Fibroblast of pulmonary artery (primary cell): ENCODE results near the gene NBEA.

Source experiments
- DNase-seq: peaks from one replicate; pipeline ENCODE4 v3.0.0-alpha.2; 2010; ENCODE audit warnings: low read depth
- H3K4me3 ChIP-seq: replicated peaks from 2 replicates; pipeline ENCODE4 v1.5.1; 2011; ENCODE audit warnings: low read depth, mild to moderate bottlenecking, control low read depth, low read length, moderate library complexity
- TF ChIP-seq, protein P1 (sequence below): IDR thresholded peaks from 2 replicates; pipeline ENCODE4 v1.5.1; 2011; ENCODE audit warnings: mild to moderate bottlenecking, control low read depth, low read length, inconsistent platforms; ENCODE audit errors: missing control alignments

NBEA gene

DNA sequence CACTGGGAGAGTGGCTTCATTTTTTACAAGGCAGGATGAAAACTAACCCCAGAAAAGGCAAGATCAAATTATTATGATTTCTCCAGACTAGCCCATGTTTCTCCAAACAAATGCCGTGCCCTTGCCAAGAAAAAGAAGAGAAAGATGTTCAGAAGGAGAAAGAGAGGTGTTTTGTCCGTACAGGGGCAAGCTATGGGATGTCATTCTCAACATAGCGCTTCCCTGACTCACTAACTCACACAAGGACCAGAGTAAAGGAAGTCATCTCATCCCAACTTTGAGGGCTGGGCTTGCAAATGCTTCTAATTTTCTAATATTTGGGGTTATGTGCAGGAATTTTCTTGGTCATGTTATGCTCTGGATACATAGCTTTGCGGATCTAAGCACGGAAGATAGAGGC is 758.6 kb downstream of the NBEA start:
- H3K4me3 ChIP-seq = no peak overlapping the region
- TF ChIP-seq, protein P1, sequence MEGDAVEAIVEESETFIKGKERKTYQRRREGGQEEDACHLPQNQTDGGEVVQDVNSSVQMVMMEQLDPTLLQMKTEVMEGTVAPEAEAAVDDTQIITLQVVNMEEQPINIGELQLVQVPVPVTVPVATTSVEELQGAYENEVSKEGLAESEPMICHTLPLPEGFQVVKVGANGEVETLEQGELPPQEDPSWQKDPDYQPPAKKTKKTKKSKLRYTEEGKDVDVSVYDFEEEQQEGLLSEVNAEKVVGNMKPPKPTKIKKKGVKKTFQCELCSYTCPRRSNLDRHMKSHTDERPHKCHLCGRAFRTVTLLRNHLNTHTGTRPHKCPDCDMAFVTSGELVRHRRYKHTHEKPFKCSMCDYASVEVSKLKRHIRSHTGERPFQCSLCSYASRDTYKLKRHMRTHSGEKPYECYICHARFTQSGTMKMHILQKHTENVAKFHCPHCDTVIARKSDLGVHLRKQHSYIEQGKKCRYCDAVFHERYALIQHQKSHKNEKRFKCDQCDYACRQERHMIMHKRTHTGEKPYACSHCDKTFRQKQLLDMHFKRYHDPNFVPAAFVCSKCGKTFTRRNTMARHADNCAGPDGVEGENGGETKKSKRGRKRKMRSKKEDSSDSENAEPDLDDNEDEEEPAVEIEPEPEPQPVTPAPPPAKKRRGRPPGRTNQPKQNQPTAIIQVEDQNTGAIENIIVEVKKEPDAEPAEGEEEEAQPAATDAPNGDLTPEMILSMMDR = no peak
- no peak for DNase-seq

DNA sequence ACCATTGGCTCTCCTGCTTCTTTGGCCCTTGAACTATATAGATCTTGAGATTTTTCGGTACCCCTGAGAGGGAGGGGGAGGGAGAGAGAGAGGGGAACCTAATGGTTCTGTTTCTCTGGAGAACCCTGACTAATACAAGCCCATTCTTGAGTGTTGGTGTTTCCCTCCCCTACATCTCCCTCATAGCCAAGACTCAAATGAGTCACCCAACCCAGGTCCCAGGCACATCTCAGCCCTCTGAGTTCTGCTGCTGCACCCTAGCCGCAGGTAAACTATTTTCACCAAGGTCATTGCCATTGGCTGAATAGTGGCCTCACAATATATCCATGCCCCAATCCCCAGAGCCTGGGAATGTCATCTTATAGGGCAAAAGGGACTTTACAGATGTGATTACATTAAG is 760.2 kb downstream of the NBEA start:
- TF ChIP-seq, protein P1 = no peak
- no peak for DNase-seq
- no peak overlapping the region for H3K4me3 ChIP-seq

DNA sequence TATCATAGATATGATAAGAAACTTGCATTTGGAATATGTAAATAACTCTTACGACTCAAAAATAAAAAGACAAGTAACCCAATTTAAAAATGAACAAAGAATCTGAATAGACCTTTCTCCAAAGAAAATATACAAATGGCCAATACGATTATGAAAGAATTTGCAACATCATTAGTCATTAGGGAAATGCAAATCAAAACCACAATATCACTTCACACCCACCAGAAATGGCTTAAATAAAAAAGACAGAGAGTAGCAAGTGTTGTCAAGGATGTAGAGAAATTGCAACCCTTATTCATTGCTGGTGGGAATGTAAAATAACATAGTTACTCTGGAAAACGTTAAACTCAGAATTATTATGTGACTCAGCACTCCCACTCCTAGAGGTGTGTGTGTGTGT is 761.0 kb downstream of the NBEA start:
- H3K4me3 ChIP-seq = no peak overlapping the region
- TF ChIP-seq, protein P1 = no peak
- DNase-seq = no peak

DNA sequence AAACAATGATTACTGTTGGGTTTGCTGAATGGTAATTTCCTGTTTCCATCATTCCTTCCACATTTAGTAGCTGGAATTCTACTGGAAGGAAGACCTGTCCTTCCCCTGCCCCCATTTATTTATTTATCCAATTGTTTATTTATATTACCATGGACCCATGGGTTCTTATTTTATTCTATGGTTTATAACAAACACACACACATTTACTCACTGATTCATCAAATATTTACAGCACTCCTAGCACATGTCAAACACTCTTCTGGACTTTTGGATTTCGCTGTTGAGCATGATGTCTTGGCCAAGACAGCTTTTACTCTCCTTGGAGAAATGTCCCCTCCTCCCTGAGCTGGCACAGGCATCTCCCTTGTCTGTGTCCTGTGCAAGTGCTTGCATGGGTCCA is 762.3 kb downstream of the NBEA start:
- no peak for DNase-seq
- TF ChIP-seq, protein P1 = no peak
- H3K4me3 ChIP-seq = no peak overlapping the region

DNA sequence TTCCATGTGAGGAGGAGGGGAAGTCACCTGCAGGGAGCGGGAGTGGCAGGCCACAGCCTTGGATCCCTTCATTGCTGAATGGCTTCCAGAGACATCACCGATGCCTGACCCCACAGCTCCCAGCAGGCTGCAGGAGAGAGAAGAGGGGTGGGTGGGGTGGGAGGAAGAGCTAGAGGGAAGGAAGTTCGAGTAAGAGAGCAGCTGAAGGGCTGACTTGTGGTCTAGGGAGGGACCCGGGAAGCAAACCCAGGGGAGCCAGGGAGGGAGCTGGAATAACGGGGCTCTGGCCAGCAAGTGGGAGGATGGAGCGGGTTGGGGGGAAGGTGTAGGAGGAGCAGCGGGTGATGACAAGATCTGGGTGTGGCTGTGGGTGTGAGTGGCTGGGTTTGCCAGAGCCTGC is 764.2 kb downstream of the NBEA start:
- no peak for DNase-seq
- no peak overlapping the region for H3K4me3 ChIP-seq
- TF ChIP-seq, protein P1 = no peak

DNA sequence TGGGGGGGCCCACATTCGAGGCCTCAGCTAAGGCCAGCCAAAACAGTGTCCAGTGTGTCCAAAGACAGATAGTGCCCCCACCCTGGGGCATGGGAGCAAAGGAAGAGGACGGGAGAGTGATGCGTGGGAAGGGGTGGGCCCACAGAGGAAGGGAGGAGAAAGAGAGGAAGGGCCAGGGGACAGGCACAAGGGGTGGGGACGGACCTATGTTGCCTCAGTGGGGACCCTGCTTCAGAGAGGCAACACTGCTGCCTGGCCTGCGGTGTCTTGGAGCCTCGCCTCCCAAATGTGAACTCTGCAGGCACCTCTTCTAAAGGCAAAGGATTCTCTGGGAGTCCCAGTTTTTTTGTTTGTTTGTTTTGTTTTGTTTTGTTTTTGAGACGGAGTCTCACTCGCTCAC is 764.7 kb downstream of the NBEA start:
- no peak for DNase-seq
- H3K4me3 ChIP-seq = no peak overlapping the region
- TF ChIP-seq, protein P1 = no peak

DNA sequence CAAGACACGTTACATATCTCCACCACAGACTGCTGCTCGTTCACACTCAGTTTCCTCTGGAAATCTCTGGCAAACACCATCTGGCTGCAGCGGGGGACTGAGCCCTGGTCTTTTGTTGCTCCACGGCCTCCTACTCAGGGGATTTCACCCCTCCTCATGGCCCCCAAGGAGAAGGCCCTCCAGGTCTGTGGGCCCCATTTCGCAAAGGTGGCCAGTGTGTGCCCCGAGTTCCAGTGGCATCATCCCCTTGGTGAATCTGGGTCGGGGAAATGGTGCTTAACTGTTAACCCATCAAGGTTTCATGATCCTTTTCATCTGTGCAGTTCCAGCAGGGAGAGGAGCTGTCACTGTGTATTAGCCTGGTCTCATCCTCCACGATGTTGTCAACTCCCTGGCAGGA is 769.8 kb downstream of the NBEA start:
- H3K4me3 ChIP-seq = no peak overlapping the region
- TF ChIP-seq, protein P1 = no peak
- no peak for DNase-seq
